DOHH2 (cell line): ENCODE results near the gene IFT22.

Source experiments
- H3F3A ChIP-seq: fragments of 200-600 bp; sonication (generic), shearing (Covaris generic); 2 replicates; pipeline ENCODE4 v1.6.0; 2016; ENCODE audit warnings: antibody characterized with exemption, mild to moderate bottlenecking; ENCODE audit not compliant: control insufficient read depth, insufficient read depth
- H3K27ac ChIP-seq: fragments of 200-600 bp; sonication (generic); 2 replicates; pipeline ENCODE4 v1.5.1; 2014; ENCODE audit warnings: low read depth, mild to moderate bottlenecking, low read length, moderate library complexity
- H3K27me3 ChIP-seq: fragments of 200-600 bp; sonication (generic); 2 replicates; pipeline ENCODE4 v1.6.1; 2014; ENCODE audit warnings: mild to moderate bottlenecking, low read length, mixed read lengths; ENCODE audit not compliant: control insufficient read depth
- H3K36me3 ChIP-seq: fragments of 200-600 bp; sonication (generic); 2 replicates; pipeline ENCODE4 v1.6.1; 2014; ENCODE audit warnings: mild to moderate bottlenecking, low read length, moderate library complexity, mixed read lengths; ENCODE audit not compliant: control insufficient read depth
- H3K4me1 ChIP-seq: fragments of 200-600 bp; sonication (generic); 2 replicates; pipeline ENCODE4 v1.6.1; 2014; ENCODE audit warnings: mild to moderate bottlenecking, low read length, mixed read lengths; ENCODE audit not compliant: control insufficient read depth
- H3K4me2 ChIP-seq: fragments of 200-600 bp; sonication (generic); 2 replicates; pipeline ENCODE4 v1.6.0; 2014; ENCODE audit warnings: mild to moderate bottlenecking, low read length, moderate library complexity
- H3K4me3 ChIP-seq: fragments of 200-600 bp; sonication (generic); 2 replicates; pipeline ENCODE4 v1.5.1; 2014; ENCODE audit warnings: mild to moderate bottlenecking, low read length, mixed read lengths
- H3K79me2 ChIP-seq: fragments of 200-600 bp; sonication (generic); 2 replicates; pipeline ENCODE4 v1.6.1; 2014; ENCODE audit warnings: mild to moderate bottlenecking, low read length, mixed read lengths; ENCODE audit not compliant: control insufficient read depth
- H3K9me2 ChIP-seq: fragments of 200-600 bp; sonication (generic); replicated peaks from 2 replicates; pipeline ENCODE4 v1.6.1; 2014; ENCODE audit warnings: mild to moderate bottlenecking, low read length, mixed read lengths; ENCODE audit not compliant: control insufficient read depth
- H3K9me3 ChIP-seq: fragments of 200-600 bp; sonication (generic); 2 replicates; pipeline ENCODE4 v1.6.1; 2014; ENCODE audit warnings: antibody characterized with exemption, low read length, mixed read lengths; ENCODE audit not compliant: control insufficient read depth, insufficient read depth
- H4K20me1 ChIP-seq: fragments of 200-600 bp; sonication (generic); 2 replicates; pipeline ENCODE4 v1.6.0; 2014; ENCODE audit warnings: low read depth, mild to moderate bottlenecking, antibody characterized with exemption, low read length, moderate library complexity; ENCODE audit not compliant: control insufficient read depth, insufficient read depth
- EZH2phosphoT487 ChIP-seq: fragments of 200-600 bp; sonication (generic); IDR thresholded peaks from 2 replicates; pipeline ENCODE4 v1.6.1; 2017; ENCODE audit warnings: borderline replicate concordance, mild to moderate bottlenecking, antibody characterized with exemption, low read length, moderate library complexity, mixed read lengths
- TF ChIP-seq, protein P1 (sequence below): fragments of 200-600 bp; sonication (generic); IDR thresholded peaks from one replicate; pipeline ENCODE4 v1.5.1; 2014; ENCODE audit warnings: antibody characterized with exemption, mild to moderate bottlenecking, low read depth, low read length; ENCODE audit not compliant: poor library complexity, severe bottlenecking

IFT22 gene

GRCh38 chr7:101302641-101303101 is 18.9 kb downstream of the IFT22 start:
- Histone ChIP-seq H3F3A (no peaks in the 10 kb centered on the region), H3K9me2 (no peaks in the 10 kb centered on the region), H4K20me1 (no peaks in the 10 kb centered on the region), H3K4me1 (no peaks in the 10 kb centered on the region), H3K9me3 (no peaks in the 10 kb centered on the region), H3K4me2 (no peak overlapping the region), H3K27me3 (no peaks in the 10 kb centered on the region), H3K36me3 (no peaks in the 10 kb centered on the region), H3K79me2 (no peaks in the 10 kb centered on the region), H3K27ac (no peak overlapping the region), H3K4me3 (no peak overlapping the region)
- TF ChIP-seq, protein P1, sequence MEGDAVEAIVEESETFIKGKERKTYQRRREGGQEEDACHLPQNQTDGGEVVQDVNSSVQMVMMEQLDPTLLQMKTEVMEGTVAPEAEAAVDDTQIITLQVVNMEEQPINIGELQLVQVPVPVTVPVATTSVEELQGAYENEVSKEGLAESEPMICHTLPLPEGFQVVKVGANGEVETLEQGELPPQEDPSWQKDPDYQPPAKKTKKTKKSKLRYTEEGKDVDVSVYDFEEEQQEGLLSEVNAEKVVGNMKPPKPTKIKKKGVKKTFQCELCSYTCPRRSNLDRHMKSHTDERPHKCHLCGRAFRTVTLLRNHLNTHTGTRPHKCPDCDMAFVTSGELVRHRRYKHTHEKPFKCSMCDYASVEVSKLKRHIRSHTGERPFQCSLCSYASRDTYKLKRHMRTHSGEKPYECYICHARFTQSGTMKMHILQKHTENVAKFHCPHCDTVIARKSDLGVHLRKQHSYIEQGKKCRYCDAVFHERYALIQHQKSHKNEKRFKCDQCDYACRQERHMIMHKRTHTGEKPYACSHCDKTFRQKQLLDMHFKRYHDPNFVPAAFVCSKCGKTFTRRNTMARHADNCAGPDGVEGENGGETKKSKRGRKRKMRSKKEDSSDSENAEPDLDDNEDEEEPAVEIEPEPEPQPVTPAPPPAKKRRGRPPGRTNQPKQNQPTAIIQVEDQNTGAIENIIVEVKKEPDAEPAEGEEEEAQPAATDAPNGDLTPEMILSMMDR: no peak
- TF ChIP-seq EZH2phosphoT487: no peak

DNA sequence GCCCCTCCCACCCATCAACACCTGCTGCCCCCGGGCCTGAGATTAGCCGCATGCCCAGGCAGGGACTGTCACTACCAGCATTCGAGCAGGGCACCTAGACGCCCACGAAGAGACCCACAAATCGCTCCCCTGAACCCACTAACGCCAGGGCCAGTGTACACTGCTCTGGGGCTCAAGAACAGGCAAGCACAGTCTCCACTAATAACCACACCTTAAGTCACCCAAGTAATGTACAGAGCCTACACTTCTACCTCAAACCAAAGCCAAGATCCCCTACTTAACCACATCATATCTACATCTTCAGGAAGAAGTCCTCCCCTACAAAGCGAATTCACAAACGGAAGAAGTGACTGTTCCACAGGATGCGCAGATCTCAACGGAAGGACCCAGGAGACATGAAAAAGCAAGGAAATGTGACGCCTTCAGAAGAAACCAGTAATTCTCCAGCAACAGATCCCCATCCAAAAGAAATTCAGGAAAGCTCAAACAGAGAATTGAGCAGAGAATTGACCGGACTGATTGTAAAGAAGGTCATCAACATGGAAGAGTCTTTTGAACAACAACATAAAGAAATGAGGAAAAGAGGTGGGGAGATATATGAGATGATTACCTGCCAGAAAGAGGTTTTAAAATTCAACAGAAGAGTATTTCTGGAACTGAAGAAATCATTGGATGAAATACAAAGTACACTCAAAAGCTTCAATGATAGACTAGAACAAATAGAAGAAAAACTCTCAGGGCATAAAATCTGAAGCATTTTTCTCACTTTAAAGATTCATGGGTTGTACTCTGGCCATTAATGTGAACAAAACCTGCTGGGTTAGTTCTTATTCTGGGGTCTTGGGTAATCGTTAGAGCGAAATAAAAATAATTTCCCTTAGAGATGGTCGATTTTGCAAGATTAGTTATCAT is 20.9 kb downstream of the IFT22 start:
- no peak overlapping the region for H3K4me3 ChIP-seq
- H4K20me1 ChIP-seq: no peaks in the 10 kb centered on the region
- no peak for TF ChIP-seq EZH2phosphoT487
- TF ChIP-seq, protein P1: no peak
- H3K4me2 ChIP-seq: no peak overlapping the region
- H3K36me3 ChIP-seq: no peaks in the 10 kb centered on the region
- H3F3A ChIP-seq: no peaks in the 10 kb centered on the region
- H3K79me2 ChIP-seq: no peaks in the 10 kb centered on the region
- no peaks in the 10 kb centered on the region for H3K27me3 ChIP-seq
- no peaks in the 10 kb centered on the region for H3K4me1 ChIP-seq
- H3K9me3 ChIP-seq: no peaks in the 10 kb centered on the region
- H3K27ac ChIP-seq: no peak overlapping the region
- no peaks in the 10 kb centered on the region for H3K9me2 ChIP-seq

DNA sequence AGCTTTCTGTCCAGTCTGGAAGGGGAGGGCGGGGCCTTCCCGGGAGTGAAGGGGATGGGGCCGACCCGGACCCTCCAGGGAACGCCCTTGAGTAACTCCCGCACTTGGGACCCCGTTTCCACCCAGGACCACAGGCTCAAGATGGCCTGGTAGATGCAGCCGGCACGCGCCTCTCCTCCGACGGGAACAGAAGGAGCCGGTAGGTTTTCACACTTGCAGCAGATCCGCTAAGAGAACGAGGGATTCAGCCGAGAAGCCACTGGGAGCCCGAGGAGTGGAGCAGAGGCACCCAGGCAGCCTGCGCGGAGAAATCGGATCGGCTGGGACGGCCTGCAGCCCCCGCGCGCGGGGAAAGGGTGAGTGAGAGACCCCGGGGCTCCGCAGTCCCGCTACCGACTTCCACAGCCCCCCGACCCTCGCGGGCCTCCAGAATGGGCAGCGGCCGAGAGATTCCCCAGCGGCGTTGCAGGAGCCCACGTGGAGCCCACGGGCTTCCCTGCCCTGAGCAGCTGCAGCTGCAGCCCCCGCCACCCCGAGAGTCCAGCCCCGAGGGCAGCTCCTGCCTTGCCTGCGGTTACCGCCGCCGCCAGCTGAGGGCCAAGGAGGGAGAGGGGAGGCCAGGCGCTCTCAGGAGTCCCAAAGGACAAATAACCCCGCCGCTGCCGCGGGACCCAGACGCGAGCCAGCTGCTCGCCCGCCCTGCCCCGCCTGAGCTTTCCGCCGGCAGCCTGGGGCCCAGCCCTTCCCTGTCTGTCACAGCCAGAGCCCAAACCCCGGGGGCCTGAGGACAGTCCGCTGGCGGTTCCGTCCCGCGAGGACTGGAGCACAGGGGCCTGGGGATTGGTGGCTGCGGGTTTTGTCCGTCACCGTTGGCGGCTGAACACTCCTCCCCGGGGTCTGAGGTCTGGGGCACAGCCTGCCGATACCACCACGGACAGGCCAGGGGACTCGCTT is 21.8 kb downstream of the IFT22 start:
- no peaks in the 10 kb centered on the region for H3K9me2 ChIP-seq
- no peaks in the 10 kb centered on the region for H4K20me1 ChIP-seq
- H3K27me3 ChIP-seq: 0 out of 2 replicates have a peak, but pooled peaks cover under 1% of the 10 kb centered on the region
- H3K27ac ChIP-seq: no peak overlapping the region
- no peaks in the 10 kb centered on the region for H3K79me2 ChIP-seq
- no peak for TF ChIP-seq EZH2phosphoT487
- TF ChIP-seq, protein P1: no peak
- no peaks in the 10 kb centered on the region for H3F3A ChIP-seq
- H3K9me3 ChIP-seq: no peaks in the 10 kb centered on the region
- H3K4me2 ChIP-seq: no peak overlapping the region
- no peaks in the 10 kb centered on the region for H3K4me1 ChIP-seq
- H3K36me3 ChIP-seq: no peaks in the 10 kb centered on the region
- no peak overlapping the region for H3K4me3 ChIP-seq
